Esophagus muscularis mucosa (tissue), 3 donors: ENCODE measurements around the gene KLHL29.

Experiments used
- EP300 ChIP-seq: sonication (generic); formaldehyde crosslinking; IDR thresholded peaks from one replicate; pipeline ENCODE4 v1.6.1; 2017; ENCODE audit warnings: antibody characterized with exemption
- TF ChIP-seq, protein P1 (sequence below), 3 experiments: fragments of 200-600 bp in 2 of 3; fragments of 450-650 bp in 1 of 3; sonication (generic) in 2 of 3; IDR thresholded peaks; one replicate each; pipeline ENCODE4 v1.5.1; 2017 to 2019; ENCODE audit warnings: antibody characterized with exemption in 3 of 3, mild to moderate bottlenecking in 2 of 3, moderate library complexity in 1 of 3

DNA sequence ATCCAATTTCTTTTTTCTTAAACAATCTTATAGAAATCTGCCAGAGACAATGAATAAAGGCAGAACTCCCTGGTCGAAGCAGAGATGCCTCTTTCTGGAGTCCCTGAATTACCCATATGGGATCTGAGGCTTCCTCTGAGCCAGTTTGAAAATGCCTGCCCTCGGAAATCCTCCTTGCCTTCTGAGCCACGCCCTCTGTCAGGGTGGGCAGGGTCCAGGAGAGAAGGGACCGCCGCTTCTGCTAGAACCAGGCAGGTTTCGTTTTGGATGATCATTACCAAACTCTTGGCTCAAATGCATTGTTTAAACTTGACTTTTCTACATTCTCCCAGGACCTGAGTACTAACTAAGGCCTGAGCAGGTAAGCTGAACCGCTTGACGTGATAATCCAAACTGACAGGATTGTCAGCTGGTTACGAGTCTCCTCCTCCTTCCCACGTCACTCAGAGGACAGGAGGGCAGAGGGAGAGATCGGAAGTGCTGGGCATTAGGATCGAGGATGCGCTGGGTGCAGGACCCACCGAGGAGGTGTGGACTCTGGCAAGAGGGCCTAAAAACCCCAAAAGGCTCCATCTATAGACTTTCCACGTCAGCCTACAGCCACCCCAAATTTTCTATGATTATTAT is 128.4 kb downstream of the KLHL29 start:
- no peak for TF ChIP-seq EP300
- TF ChIP-seq, protein P1, sequence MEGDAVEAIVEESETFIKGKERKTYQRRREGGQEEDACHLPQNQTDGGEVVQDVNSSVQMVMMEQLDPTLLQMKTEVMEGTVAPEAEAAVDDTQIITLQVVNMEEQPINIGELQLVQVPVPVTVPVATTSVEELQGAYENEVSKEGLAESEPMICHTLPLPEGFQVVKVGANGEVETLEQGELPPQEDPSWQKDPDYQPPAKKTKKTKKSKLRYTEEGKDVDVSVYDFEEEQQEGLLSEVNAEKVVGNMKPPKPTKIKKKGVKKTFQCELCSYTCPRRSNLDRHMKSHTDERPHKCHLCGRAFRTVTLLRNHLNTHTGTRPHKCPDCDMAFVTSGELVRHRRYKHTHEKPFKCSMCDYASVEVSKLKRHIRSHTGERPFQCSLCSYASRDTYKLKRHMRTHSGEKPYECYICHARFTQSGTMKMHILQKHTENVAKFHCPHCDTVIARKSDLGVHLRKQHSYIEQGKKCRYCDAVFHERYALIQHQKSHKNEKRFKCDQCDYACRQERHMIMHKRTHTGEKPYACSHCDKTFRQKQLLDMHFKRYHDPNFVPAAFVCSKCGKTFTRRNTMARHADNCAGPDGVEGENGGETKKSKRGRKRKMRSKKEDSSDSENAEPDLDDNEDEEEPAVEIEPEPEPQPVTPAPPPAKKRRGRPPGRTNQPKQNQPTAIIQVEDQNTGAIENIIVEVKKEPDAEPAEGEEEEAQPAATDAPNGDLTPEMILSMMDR (IDR thresholded peaks at IDR 0.05) = no peak
